NCI-H2081 treated with DMSO at 0.1 percent for 48 hours (cell line): ENCODE results near the gene MSLN.
"Not testable (repeated sequence)": the region's sequence is repeated elsewhere in the genome, so short reads cannot be mapped to it uniquely, and the experiment has no call there.

Experiments
- DNase-seq: peaks from one replicate; lab custom pipeline; 2025; lab: John Stamatoyannopoulos, UW

MSLN gene

DNA sequence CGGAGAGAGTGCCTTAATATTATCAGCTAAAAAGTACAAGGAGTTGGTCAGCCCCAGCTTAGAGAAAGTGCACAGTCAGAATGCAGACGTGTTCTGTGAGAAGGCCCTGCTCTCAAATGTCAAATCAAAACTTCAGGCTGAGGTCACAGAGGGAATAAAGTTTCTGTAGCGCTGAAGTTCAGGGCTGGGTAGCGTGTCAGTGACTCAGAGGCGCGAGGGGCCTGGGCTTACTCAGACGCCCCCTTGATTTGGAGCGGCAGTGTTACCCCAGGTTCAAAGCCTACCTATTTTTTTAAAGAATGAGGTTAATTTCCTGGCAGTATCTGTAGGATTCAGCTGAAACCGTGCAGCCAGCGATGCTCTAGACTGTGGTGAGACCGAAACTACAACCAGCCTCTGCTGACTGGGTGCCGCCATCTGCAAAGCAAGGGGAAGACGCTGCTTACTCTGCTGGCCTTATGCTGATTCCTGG lies 24.5 kb upstream of the MSLN start:
- no peak for DNase-seq

DNA sequence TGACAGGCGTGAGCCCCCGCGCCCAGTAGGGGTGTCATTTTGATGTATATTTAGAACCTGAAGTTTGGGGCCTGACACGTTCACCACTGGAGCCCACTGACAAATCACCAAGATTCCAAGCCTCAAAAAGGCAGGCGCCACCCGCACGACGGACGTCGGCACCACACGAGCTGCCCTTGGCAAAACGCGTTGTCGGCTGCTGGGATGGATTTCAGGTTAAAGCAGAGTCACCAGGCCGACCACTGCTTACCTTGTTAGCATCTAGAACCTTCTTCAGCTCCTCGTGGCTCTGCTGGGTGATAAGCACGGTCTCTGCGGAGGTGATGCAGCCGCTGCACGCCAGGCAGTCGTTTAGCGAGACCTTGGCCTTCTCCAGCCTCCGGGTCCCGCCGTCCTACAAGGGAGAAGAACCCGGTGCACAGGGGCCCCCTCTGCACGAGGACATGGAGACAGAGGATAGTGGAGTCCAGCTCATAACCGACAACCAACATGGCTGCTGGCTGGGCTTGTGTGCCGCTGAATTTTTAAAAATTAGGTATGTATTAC lies 23.5 kb upstream of the MSLN start:
- DNase-seq = no peak

DNA sequence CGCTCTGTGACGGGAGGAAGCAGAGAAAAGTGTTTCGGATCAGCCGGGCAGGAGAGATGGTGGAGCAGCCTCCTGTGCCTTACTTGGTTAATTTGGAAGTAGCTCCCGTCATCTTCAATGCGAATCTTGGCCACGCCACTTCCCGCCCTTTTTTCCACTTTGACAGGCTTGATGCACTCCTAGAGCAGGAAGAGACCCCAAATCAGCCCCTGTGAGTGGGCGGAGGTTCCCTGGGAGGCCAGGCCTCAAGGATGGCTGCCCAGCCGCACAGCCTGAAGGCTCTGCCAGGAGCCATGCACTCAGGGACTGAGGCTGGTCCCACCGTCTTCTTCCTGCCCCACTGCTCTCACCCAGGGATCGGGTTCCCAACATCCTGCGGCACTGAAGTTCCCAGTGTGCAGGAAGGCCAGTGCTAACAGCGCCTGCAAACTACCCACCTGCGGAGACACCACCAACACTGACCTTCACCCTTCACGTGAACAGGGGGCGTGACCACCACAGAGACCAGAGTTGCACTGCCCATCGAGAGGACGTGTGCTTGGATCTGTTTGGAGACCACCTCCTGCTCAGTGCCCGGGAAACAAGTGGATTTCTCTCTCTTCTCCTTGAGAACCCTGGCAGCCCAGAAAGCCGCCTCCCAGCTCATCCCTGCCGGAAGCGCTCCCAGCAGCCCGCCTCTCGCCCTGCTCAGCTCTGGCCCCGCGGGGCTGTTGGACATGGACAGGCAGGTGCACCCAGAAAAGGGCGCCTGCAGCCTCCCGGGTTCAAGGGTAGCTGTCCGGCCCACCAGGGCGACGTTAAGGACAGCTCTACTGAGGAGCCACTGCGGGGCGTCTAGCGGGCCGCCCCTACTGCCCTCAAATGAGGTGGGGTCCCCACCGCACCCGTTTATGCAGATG lies 20.7 kb upstream of the MSLN start:
- DNase-seq = no peak

DNA sequence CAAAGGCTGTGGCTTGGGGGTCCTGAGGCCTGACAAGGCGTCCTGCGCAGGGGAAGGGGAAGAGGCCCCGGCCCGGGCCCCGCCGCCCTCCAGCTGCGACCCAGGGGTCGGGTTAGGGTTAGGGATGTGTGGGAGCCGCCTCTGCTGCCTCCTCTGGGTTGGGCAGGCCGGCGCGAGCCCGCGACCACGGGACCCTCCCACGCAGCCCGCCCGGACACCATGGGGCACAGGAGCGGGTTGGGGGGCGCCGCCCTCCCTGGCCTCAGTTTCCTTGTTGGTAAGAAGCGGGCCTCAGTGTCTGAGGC lies 20.1 kb upstream of the MSLN start:
- no peak for DNase-seq

DNA sequence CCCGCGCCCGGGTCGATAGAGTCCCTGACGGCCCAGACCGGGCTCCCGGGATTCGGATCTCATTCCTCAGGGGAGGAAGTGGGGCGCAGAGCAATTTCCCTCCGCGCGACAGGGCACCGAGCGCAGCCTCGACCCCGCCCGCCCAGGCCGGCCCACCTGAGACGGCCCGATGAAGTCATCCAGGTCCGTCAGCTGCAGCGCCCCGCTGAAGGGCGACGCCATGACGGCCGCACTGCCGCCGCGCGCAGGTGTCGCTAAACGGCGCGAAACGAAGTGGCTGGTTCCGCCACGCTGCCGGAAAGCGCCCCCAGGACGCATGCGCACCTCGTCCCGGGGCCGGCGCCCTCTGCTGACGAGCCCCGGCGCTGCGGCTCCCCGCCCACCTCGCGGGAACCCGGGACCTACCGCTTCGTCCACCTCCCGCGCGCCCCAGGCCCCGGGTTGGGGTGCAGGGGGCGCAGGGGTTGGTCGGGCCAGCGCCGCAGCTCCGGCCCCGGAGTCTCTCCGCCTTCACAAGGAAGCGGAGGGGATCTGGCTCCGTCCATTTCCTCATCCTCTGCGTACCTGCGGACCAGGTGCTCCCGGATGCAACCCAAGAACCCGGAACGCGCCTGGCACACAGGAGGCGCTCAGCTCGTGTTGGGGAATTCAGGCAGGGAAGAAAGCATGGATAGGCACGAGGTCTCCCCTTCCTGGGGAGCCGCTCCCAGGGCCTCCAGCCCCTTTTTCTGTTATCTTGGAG lies 19.6 kb upstream of the MSLN start, which contains the start of gene CIAO3:
Gene CIAO3 (minus strand): TSS at position 234 of the 742 bp plus-strand sequence. CDS start 12 bp downstream, at position 222.
- peak; percentile 47 for DNase-seq

DNA sequence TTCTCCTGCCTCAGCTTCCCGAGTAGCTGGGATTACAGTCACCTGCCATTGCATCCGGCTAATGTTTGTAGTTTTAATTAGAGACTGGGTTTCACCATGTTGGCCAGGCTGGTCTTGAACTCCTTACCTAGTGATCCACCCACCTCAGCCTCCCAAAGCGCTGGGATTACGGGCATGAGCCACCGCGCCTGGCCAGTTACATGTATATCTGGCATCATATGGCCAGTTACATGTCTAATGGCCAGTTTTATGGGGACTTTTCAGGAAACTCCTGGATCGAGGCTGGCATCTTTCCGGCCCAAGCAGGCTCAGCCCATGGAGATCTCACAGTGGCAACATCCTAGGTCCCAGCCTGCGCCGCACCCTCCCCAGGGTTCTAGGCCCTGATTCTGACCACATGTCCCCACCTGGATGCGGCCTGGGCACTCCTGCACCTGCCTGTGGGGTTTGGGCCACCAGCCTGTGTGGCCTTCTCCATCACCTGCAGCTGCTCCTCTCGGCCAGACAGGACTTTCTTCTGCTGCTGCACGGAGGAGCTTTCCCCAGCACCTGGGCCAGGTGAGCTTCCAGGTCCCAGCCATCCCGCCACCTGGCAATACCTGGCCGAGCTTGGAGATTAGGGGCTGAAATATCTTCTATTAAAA lies 18.4 kb upstream of the MSLN start:
- DNase-seq = no peak

DNA sequence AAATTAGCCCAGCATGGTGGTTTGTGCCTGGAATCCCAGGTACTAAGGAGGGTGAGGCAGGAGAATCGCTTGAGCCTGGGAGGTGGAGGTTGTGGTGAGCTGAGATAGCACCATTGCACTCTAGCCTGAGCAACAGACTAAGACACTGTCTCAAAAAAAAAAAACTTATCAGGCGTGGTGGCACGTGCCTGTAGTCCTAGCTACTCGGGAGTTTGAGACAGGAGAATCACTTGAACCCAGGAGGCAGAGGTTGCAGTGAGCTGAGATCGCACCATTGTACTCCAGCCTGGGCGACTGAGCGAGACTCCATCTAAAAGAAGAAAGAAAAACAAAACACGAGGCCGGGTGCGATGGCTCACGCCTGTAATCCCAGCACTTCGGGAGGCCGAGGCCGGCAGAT lies 17.6 kb upstream of the MSLN start:
- not testable (repeated sequence) for DNase-seq

DNA sequence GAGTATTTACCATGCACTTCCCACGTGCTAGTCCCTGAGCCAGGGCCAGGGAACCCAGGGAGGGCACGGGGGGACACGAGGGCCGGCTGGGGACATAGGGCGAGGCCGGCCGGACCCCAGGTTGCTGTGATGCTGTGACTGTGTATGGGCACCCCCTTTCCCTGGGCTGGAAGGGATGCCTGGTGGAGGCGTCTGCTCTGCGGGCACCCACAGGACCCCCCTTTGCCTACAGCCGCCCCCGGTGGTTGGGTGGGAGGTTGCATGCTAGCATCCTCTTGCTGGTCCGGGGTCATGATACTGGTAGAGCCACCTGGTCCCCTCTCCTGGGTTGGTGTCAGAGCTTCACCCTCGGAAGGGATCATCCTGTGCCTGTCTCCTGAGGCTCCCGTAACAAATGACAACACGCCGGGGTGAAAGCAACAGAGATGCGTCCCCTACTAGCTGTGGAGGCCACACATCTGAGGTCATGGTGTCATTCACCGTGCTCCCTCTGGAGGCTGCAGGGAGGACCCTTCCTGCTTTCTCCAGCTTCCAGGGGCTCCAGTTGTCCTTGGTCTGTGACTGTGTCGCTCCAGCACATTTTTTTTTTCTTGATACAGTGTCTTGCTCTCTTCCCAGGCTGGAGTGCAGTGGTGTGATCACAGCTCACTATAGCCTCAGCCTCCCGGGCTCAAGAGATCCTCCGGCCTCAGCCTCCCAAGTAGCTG lies 16.6 kb upstream of the MSLN start:
- DNase-seq = no peak

DNA sequence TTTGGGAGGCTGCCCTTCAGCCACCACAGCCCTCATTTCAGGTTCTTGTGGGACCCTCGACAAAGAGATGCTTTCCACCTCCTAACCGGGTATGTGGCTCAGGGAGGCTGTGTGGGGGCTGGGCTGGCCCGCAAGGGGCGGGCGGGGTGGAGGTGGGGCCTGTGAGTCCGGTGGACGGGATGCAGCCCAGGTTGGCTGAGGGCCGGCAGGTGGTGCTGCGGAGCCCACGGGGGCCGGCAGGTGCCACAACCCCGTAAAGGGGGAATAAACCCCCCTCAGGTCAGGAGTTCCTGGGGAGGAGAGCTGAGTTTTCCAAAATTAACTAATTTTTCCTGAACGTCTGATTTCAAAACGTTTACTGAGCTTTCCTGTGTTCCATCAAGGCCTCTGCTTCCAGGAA lies 14.8 kb upstream of the MSLN start:
- DNase-seq = no peak

DNA sequence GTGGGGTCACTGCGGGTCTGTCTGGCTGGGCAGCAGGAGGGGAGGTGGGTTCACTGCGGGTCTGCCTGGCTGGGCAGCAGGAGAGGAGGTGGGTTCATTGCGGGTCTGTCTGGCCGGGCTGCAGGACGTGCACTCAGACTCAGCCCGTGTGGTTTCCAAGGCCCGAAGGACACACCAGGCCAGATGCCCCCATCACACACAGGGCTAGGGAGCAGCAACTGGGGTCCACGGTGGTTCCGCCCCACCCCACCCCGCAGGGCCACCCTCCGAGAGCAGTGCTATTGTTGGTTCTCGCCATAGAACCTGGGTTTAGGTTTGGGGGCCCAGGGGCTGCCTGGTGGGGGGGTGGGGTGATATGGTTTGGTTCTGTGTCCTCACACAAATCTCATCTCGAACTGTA lies 13.9 kb upstream of the MSLN start:
- DNase-seq = no peak

DNA sequence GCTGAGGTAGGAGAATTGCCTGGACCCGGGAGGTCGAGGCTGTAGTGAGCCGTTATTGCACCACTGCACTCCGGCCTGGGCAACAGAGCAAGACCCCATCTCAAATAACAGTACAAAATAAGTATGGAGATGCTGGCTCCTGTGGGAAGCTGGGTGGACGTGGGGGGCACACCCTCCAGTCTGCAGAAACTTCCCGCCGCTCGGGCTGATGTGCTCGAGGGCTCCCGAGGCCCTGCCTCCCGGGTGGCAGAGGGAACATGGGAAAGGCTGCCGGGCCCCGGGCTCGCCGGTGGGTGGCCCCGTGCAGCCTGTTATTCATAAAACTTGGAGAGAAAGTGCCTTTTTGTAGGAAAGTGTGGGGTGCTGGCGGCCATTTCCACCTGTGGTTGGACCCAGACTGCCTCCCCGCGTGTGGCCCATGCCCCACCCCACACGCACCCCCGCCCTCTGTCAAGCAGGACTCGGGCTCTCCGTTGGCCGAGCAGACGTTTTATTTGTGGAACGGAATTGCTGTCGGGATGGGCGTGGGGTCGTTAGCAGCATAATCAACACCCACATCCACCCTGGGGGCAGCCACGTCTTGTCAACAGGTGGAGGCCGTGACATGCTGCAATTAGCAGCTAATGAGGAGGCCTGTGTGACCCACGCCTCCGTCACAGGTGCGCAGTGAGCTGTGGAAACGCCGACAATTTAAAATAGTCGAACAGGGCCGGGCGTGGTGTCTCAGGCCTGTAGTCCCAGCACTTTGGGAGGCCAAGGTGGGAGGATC lies 12.4 kb upstream of the MSLN start:
- DNase-seq = no peak

DNA sequence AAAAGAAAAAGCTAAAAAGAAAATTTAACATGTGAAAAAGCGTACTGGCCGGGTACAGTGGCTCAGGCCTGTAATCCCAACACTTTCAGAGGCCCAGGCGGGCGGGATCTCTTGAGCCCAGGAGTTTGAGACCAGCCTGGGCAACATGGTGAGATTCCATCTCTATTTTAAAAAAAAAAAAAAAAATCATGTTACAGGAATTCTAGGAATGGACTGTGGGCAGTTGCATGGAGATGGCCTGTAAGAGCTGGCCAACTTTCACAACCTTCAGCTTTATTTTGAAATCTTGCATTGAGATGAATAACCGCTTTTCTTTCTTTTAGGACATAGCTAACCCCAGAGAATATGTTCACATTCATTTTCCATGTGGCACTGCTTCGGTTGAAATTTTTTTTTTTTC lies 11.5 kb upstream of the MSLN start:
- DNase-seq = no peak

DNA sequence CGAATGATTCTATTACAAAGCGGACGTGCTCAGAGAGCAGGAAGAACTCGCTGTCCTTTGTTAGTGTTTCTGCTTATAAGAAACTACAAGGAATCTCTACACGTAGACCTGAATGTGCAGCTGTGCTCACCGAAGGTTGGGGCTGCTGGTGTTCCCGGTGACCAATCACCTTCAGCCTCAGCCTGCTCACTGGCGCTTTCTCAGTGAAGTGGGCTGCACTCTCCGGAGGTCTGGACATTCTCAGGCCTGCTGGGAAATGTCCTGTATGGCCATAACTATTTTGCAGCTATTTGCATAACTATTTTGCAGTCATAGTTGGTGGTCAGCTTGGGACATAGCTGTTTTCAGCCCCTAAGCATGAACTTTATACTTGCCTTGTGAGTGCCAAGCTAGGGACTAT lies 10.0 kb upstream of the MSLN start:
- DNase-seq = no peak

DNA sequence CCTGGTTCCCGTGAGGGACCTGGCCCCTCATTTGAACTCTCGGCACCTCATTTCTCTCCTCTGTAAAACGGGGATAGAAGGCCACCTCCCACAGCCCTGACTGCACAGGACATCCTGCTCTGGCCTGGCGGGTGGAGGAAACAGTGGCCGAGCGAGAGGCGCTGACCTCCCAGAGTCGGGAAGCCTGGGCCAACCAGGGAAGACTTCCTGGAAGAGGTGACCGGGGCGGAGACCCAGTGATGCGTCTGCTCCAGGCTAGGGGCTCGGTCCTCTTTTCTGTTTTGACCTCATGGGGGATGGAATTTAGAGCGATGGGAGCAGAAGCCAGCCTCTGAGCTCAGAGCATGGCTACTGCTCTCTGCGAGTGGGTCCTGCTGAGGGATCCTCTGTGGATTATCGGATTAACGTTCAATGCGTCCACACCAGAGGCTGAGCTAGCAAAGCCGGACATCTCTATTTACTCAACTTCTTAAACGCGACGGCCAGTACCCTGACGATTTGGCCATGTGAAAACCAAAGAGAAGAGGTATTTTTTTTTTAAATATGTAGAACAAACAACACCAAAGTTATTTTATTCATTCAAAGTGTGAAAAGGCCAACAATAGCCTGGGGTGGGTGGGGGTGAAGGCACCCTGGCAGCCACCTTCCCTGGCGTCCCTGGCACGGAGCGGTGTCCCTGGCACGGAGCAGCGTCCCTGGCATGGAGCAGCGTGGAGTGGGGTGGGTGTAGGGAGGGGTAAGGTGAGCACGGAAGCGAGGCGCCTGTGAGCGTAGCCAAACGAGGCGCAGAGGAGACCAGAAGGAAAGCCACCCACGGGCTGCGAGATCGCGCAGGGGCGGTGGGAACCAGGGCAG lies 9.2 kb upstream of the MSLN start:
- no peak for DNase-seq

DNA sequence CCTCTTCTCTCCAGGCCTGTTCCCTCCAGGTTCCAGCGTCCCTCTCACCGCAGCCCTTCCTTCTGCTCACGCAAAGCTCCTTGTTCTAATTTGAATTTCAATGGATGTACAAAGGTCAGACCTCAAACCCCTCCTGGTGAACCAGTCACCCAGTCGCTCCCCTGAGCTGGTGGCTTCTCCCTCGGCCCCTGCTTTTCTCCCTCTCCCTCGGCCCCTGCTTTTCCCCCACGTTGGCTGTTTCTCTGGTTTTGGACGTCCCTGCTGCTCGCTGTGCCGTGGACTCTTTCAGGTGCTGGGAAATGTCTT lies 8.6 kb upstream of the MSLN start:
- no peak for DNase-seq

DNA sequence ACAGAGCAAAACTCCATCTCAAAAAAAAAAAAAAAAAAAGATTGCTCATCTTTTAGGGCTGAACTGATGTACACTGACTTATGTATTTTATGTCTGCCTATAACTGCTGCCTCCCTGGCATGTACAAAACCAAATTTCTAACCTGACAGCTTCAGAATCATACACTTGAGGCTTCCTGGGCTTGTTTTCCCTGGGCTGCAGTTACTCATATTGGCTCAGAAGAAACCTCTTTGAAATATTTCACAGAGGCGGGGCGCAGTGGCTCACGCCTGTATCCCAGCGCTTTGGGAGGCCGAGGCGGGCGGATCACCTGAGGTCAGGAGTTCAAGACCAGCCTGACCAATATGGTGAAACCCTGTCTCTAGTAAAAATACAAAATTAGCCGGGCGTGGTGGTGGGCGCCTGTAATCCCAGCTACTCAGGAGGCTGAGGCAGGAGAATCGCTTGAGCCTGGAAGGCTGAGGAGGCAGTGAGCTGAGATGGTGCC lies 6.4 kb upstream of the MSLN start:
- DNase-seq = not testable (repeated sequence)

DNA sequence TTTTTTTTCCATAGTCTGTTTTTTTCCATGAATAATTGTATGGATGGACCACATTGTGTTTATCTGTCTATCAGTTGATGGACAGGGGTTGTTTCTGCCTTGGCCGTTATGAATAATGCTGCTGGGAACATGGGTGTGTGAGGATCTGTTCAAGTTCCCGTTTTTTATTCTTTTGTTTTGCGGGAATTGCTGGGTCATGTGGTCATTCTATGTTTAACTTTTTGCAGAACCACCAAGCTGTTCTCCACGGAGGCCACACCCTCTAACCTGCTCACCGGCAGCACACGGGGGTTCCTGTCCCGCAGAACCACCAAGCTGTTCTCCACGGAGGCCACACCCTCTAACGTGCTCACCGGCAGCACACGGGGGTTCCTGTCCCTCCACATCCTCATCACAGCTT lies 5.9 kb upstream of the MSLN start:
- DNase-seq = no peak

DNA sequence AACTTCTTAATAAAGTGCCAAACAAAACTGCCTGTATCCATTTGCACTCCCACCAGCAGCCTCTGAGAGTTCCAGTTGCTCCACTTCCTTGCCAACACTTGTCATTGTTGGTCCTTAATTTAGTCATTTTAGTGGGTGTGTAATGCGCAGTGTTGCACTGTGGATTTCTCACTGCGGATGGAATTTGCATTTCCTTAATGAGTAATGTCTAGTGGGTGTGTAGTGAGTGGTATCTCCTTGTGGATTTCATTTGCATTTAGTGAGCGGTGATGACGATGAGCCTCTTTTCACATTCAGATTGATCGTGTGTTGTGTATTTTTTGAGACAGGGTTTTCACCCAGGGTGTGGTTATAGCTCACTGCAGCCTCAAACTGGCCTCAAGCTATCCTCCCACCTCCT lies 4.1 kb upstream of the MSLN start:
- no peak for DNase-seq

DNA sequence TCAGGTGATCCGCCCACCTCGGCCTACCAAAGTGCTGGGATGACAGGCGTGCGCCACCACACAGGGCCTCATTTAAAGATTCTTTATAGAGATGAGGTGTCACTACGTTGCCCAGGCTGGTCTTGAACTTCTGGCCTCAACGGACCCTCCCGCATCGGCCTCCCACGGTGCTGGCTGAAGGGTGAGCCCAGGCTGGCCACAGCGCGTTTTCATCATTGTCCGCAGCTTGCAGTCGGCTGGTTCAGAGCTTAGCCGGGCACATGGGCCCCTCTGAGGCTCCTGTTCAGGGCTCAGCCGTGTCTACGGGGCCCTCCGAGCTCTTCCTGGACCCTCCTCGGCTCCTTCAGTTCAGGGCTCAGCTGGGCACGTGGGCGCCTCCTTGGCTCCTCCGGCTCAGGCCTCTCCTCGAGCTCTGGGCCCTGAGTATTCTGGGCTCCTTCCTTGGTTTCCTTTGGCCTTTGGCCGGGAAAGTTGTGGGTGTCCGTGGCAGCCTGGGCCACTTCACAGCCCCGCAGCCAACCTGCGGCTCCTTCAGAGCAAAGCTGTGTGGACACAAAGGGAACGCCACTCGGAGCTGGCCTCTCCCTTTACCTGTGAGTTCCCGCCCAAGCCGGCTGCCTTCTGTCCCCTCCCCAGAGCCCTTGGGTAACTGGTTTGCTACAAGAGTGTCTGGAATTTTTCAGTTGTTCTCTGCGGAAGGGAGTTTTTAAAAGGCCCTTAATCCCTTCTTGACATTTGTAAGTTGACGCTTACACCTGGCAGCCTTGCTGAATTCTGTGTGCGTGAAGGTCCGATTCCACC lies 1.2 kb upstream of the MSLN start:
- no peak for DNase-seq
